HG03378 (cell line): ENCODE data around the gene PSMG4.

Source experiments
- ATAC-seq: cut with Tn5 transposase; IDR thresholded peaks from one replicate; pipeline ENCODE4 v1.9.1; 2021; ENCODE audit warnings: mild to moderate bottlenecking, moderate library complexity; ENCODE audit not compliant: unreplicated experiment

The PSMG4 gene

GRCh38 chr6:3250231-3250675, 8.5 kb upstream of the PSMG4 start:
- no peak for ATAC-seq

GRCh38 chr6:3251462-3252314, 7.1 kb upstream of the PSMG4 start:
- ATAC-seq: peak; percentile 50

- ATAC-seq: no peak
Observed at GRCh38 chr6:3252369-3252768, 6.4 kb upstream of the PSMG4 start.

GRCh38 chr6:3252861-3253596, 5.7 kb upstream of the PSMG4 start:
- ATAC-seq: no peak

DNA sequence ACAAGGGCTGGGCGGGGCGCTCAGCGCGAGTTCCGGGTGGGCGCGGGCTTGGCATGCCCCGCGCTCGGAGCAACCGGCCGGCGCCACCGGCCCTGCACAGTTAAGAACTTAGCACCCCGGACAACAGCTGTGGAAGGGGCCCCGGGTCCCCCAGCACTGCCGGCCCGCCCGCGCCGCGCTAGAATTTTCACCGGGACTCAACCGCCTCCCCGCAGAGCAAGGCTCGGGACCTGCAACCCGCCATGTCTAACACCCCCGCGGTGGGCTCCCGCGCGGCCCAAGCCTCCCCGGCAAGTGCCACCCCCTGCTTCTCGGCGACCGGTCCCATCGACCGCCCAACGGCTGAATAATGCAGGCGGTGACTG, 5.2 kb upstream of the PSMG4 start:
- ATAC-seq: no peak

DNA sequence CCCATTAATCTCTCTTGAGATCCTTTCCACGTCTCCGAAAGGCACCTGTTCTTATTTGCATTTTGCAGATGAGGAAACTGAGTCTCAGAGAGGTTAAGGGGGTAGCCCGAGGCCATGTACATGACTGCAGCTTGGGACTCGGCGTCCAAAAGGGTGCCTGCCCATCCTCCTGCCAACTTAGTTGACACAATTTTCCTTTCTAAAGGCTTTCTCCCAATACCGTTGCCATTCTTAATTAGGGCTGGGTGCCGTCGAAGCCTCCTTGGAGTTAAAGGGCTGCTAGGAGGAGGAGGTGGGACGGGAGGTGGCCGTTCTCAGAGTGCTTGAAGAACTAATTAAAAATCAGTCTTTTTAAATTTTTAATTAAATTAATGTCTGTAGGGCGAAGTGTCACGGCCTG, 546 bp upstream of the PSMG4 start:
- no peak for ATAC-seq

- peak; percentile 18 for ATAC-seq
Observed at GRCh38 chr6:3259491-3259958, 778 bp downstream of the PSMG4 start.

- no peak for ATAC-seq
Observed at GRCh38 chr6:3260296-3260695, 1.5 kb downstream of the PSMG4 start.

GRCh38 chr6:3260772-3261517, 2.2 kb downstream of the PSMG4 start:
- no peak for ATAC-seq

GRCh38 chr6:3261518-3261820, 2.7 kb downstream of the PSMG4 start:
- no peak for ATAC-seq

- no peak for ATAC-seq
Observed at GRCh38 chr6:3261921-3262320, 3.2 kb downstream of the PSMG4 start.

- no peak for ATAC-seq
Observed at GRCh38 chr6:3263096-3263495, 4.3 kb downstream of the PSMG4 start.

GRCh38 chr6:3264356-3264755, 5.6 kb downstream of the PSMG4 start:
- ATAC-seq: no peak

- no peak for ATAC-seq
Observed at GRCh38 chr6:3265671-3266070, 6.9 kb downstream of the PSMG4 start.

DNA sequence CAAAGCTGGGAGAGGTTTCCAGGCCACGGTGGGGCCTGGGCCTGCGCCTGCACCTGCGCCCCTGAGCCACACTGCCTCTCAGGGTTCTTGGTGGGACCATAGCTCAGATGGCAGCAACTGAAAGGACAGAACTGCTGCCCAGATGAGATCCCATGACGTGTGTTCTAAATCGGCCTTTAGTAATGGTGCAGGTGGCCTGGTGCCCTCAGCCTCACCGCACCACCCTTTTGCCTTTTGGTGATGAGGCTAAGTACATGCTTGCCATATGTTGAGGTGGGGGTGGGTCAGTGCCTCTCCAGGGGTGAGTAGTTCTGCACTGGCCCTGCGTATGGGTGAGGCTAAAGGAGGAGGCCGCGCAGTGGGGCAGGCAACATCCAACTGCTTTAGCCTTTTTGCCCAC, 7.4 kb downstream of the PSMG4 start:
- no peak for ATAC-seq

DNA sequence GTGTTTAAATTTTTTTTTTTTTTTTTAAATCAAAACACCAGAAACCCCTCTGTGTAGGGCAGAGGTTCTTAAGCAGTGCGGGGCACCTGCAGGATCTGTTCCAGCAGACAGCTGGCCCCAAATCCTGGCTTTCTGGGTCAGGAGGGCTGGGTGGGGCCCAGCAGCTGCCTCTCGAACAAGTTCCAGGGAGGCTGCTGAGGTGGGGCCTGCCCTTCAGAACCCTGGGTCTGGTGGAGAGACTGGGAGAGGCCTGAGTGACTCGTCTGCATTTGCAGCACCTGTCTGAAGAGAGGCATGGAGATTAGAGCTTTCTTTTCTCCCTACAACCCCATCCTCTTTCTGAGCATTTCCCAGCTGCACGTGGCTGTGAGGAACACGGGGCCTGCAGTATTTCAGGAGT, 8.4 kb downstream of the PSMG4 start:
- ATAC-seq: no peak

GRCh38 chr6:3268680-3269079, 9.9 kb downstream of the PSMG4 start:
- ATAC-seq: no peak

- no peak for ATAC-seq
Observed at GRCh38 chr6:3269281-3269975, 10.7 kb downstream of the PSMG4 start.

- no peak for ATAC-seq
Observed at GRCh38 chr6:3270258-3270657, 11.5 kb downstream of the PSMG4 start.

GRCh38 chr6:3271756-3272155, 13.0 kb downstream of the PSMG4 start:
- ATAC-seq: no peak

GRCh38 chr6:3272911-3273547, 14.3 kb downstream of the PSMG4 start:
- ATAC-seq: no peak
